GM11168 (cell line): ENCODE results near the gene SND1.

Experiments used
- in situ Hi-C: fragments of 300-500 bp; cut with MboI; formaldehyde crosslinking; loops from one replicate; pipeline ENCODE4 v1.12.0; 2022; ENCODE audit warnings: low sequenced_read_pairs; ENCODE audit not compliant: unreplicated experiment

The SND1 gene

DNA sequence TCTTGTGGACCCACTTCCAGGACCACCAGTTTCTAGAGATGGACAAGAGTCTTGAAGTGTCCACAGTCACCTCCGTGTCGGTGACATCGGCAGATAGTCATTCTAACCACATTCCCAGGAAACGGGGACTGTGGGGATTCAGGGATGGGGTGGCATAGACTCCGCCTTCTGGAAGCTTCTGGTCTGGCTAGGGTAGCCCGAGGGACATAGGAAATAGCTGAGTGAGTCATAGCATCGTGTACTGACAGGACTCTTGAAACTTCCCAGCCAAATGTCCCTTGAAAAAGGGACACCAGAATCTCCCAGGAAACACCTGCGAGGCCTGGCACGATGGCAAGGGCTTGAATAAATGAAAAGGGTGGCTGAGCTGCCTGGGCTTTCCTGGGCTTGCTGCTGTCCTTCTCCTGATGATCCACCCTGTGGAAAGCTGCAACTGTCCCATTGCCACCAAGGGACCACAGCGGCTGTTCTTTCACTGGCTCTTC, 463.4 kb downstream of the SND1 start:
- in situ Hi-C loops = no loop called here

DNA sequence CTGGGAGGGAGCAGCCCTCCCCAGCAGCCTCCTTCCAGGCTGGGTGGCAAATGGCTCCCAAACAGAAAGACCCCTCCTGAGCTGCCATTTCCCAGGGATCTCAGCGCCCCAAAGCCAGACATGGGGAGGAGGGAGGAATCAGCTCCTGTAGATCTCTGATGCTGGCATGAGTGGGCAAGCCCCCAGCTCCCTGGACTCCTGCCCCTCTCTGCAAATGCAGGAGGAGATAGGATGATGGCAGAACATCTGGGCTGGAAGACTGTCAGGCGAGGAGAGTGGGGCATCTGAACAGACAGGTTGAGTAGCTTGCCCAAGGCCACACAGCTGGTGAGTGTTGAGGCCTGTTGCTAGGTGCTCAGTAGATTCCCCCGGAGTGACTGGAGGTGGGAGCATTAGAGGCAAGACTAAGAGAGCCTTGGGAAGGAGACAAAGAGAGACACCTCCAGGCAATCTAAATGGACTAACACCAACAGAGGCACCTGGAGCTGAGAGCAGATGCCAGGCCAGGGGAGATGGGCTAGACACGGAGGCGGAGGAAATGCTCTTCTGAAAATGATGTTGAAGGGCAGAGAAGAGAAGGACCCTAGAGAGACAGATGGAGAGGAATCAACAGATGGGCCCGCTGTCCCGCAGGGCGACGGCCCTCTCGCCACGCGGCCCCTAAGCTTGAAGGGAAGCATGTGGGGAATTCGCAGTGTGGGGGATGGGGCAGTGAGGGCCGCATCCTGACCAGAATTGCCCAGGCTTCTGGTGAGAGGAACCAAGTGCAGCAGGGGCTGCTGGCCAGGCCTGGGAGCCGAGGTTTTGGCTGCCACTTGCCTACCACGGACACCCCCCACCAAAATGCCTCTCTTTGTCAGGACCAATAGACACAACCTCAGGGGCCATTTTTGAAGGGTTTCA, 464.1 kb downstream of the SND1 start:
- in situ Hi-C loops = no loop called here

DNA sequence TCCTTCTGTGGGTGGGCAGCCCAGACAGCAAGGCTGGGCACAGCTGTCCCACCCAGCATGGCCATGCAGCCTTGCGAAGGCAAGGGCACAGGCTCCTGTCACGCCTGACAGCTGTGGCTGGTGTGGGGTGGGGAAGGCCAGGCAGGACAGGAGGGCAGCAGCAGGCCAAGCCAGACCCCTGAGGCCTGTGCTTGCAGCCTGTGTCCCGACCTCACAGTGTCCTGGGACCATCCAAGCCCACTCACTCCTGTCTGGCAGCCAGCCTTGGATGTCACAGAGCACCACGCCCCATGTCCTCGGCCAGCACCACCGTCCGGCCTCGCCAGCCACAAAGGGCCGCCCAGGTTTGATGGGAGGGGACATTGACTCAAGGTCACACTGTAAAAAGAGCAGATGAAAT, 464.7 kb downstream of the SND1 start:
- in situ Hi-C loops = no loop called here

DNA sequence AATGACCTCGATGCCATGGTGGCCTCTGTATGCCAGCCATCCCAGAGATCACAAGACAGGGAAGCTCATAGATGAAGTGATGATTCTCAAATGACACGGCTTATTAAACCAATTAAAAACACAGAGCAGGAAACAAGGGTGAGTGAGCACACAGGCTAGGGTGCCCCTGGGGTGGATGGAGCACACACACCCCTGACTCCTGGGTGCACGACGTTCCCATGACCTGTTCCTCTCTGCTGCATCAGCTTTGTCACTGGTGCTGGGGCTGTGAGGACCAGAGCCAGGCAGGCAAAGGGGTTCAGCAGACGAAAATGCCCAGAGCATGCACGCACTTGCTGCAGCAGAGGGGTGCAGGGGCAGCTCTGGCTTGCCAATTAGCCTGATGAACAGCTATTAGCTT, 465.7 kb downstream of the SND1 start:
- in situ Hi-C loops = no loop called here

DNA sequence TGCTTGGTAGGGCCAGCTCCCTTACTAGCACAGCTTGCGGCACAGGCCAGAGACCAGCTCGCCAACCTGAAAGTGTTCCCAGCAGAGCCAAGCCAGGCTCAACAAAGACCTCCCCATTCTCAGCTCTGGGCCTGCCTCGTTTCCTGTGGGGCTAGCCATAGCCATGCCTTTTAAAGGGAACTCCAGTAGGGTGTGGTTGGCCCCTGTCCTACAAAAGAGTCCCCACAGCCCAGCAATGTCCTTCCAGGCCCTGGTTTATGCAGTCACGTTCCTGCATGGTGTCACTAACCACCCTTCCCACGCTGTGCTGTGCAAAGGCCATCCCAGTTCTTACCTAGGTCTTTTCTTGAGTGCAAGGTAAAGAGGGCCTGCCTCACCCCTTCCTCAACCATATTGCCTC, 467.0 kb downstream of the SND1 start:
- in situ Hi-C loops = no loop called here

DNA sequence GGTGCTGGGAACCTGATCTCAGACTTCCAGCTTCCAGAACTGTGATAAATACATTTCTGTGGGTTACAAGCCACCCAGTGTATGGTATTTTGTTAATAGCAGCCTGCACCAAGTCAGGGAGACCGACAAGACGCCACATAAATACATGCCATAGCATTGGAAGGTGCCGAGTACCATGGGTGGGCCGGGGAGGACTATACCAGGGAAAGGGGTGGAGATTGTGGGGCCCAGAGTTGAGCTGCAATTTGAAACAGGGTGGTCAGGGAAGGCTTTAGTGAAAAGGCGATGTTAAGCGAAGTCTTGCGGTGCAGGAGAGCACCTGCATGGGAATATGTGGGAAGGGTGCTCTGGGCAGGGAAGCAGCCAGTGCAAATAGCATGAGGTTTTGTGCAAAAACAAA, 468.1 kb downstream of the SND1 start:
- in situ Hi-C loops = no loop called here

DNA sequence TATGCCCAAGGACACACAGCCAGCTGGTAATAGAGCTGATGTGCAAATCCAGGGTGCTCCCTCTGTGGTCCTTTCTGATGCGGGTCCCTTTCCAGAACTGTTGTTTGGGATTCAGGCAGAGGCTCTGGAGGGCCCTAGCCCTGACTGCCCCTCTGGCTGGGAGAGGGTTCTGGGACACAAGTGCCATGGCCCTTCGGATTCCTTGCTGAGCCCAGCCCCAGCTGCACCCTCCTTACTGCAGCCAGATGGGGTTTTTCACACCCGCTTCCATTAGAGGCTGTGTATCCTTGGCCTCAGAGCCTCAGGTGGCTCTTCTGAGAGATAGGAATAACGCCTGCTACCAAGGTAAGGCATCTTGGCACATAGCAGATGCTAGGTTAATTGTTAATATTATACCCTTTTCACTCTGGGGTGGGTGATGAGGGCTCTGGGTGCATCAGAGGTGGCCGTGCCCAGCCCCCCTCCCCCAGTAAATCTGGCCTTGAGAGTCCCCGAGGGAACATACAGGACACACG, 469.0 kb downstream of the SND1 start:
- in situ Hi-C loops = no loop called here

DNA sequence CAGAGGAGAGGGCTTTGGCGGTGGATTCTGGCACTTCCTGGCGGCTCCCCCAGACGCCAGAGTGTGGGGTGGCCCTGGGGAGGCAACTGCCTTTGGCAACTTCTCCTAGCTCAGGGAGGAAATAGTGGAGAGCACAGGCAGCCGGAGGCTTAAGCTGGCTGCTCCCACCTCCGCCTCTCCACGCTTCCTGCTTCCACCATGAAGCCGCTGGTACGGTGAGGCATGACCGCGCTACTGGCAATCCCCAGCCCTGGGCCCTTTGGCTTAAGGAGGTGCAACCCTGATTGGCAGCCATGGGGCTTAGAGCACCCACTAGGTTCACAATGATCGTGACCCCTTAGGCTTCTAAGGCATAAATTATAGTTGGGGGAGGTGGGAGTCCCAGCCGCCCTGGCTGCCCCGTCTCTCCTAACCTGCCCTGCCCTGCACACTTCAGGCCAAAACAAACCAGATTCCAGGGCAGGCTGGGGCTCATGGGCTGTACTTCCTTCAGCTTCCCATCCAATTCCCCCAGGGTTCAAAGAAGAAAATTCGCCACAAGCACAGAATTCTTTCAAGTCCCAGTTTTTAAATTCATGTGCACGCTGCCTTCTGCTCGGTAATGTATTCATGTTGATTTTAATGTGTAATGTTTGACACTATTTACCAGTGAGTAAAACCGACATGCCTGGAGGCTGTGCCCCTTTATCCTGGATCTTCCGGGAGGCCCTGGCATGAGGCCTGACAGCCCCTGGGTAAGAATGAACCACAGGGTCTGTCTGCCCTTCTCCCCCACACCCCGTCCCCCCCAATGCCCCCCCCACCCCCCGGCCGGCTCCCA, 469.9 kb downstream of the SND1 start:
- in situ Hi-C loops = no loop called here

DNA sequence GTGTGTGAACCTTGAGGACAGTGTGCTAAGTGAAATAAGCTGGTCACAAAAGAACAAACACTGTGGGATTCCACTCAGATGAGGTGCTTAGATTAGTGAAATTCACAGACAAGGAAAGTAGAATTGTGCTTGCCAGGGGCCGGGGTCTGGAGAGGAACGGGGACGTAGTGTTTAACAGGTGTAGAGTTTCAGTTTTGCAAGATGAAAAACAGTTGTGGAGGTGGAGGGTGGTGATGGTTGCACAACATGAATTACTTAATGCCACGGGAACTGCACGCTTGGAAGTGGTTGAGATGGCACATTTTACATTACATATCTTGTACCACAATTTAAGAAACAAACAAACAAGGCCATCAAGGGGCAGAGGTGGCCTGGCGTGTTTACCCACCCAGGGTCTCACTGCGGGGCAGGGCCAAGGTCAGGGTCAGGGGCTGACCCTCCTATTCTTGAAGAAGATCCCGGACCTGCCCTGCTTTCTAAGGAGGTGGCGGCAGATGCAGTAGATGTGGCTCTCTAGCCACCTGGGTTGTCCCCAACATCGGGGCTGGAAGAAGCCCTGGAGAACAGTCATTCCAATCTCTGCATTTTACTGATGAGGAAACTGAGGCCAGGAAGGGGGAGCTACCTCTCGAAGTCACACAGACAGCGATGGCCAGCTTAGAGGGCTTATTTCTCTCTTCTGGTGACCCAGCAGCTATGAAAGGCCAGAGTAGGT, 470.7 kb downstream of the SND1 start:
- in situ Hi-C loops = no loop called here

DNA sequence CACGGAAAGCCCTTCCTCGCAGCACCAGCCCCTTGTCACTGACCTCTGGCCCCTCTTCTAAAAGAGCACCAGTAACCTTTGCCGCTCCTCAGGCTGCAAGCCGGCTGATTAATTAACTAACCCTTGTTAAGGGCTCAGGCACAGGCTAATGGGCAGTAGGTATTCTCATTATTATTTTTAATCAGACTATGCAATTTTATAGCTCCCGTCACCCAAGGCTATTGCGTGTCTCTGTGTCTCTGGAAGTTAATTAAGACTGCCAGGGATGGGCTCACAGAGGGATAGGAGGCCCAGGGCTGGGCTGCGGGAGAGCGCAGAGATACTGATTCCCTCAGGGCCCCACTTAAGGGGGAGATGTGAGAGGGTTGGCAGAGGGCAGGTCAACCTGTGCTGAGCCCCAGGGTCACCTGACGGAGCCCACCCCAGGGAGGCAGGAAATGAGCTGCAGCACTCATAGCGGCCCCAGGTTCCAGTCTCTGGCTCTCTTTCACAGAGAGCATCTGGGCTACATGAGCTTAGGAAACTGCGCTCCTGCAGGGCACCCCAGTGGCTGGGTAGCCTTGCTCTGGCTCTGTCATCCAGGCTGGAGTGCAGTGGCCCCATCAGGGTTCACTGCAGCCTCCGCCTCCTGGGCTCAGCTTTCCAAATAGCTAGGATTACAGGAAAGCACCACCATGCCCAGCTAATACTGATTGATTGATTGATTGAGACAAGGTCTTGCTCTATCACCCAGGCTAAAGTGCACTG, 471.5 kb downstream of the SND1 start:
- in situ Hi-C loops = no loop called here

DNA sequence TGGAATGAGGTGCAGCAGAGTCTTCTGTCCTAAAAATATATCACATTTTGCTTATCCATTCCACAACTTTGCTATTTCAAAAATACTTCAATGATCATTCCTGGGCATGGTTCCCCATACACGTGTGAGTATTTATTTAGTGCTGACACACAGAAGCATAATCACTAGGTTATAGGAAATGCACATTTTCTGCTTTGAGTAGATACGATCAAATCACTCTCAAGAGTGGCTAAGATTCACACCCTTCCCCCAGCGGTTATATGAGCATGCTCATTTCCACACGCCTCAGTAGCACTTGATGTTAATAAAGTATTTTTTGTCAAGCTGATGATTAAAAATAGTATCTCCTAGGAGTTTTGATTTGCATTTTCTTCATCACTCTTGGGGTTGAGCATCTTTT, 472.8 kb downstream of the SND1 start:
- in situ Hi-C loops = no loop called here

DNA sequence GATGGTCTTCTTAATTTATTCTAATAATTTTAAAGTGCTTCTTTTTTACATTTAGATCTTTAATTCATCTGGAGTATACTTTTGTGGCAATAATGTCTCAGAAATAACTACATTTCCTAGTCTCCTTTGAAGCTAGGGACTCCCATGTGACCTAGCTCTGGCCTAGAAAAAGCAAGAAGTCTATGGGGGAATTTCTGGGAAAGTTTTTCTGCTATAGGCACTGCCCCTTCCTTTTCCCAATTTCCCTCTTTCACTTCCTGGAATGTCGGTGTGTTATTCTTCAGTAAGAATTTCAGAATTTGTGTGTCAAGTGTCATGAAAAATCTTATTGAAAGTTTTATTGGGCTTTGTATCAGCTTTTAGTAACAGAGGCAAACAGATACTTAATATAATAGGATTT, 473.8 kb downstream of the SND1 start:
- in situ Hi-C loops = no loop called here

DNA sequence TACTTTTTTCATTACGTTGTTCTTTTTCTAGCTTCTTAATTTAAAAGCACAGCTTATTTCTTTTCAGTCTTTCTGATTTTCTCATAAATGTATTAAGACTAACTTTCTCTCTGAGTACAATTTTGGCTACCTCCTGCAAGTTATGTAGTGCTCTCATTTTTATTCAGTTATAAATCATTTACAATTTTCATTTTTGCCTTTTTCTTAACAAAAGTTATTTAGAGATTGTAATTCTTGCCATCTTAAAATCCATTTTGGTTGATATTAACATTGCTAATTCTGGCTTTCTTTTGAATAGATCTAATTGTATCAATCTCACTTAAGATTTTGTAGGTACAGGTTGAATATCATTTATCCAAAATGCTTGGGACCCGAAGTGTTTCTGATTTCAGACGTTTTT, 476.4 kb downstream of the SND1 start:
- in situ Hi-C loops = no loop called here

DNA sequence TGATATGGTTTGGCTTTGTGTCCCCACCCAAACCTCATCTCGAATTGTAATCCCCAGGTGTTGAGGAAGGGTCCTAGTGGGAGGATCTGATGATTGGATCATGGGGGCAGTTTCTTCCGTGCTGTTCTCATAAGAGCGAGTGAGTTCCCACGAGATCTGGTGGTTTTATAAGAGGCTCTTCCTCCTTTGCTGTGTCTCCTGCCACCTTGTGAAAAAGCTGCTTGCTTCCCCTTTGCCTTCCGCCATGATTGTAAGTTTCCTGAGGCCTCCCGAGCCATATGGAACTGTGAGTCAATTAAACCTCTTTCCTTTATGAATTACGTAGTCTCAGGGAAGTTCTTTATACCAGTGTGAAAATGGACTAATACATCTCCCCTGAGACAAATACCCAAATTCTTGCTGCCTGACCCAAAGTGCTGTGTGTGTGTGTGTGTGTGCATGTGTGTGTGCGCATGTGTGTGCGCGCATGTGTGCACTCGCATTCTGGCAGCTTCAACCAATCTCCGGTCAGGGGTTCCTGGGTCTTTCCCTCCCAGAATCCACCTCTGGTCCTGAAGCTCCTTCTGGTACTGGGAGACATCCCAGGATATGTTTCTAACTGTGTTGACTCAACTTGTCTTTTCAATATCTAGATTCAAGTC, 477.4 kb downstream of the SND1 start:
- in situ Hi-C loops = no loop called here

DNA sequence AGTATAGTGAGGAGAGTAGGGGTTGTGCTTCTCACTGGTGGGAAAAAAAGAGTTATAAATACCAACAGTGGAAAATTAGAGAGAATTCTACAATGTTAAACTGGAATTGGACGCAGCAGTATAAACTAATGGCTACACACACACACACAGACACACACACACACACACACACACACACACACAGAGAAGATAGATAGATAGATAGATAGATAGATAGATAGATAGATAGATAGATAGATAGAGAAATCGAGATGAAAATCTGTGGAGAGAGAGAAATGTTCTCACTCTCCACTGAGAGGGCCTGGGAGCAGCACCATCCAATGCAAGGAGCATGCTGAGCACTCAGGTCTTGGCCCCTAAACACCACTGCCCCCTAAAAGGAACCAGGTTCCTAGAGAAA, 479.1 kb downstream of the SND1 start:
- in situ Hi-C loops = no loop called here

DNA sequence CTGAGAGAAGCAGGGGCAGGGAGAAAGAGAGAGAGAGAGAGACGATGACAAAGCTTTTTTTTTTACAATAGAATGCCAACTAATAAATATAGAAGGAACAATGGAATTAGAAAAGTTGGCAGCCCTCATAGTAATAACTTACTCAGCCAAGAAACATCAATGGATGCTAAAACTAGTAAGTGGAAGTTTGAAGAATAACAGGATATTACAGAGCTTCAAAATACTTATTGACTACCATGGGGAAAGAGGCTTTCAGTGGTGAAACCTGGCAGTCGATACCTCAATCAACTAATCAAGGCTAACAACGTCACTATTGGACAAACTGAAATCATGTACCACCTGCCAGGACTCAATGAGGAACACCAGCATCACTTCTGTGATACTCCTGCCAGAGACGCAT, 479.7 kb downstream of the SND1 start:
- in situ Hi-C loops = no loop called here

DNA sequence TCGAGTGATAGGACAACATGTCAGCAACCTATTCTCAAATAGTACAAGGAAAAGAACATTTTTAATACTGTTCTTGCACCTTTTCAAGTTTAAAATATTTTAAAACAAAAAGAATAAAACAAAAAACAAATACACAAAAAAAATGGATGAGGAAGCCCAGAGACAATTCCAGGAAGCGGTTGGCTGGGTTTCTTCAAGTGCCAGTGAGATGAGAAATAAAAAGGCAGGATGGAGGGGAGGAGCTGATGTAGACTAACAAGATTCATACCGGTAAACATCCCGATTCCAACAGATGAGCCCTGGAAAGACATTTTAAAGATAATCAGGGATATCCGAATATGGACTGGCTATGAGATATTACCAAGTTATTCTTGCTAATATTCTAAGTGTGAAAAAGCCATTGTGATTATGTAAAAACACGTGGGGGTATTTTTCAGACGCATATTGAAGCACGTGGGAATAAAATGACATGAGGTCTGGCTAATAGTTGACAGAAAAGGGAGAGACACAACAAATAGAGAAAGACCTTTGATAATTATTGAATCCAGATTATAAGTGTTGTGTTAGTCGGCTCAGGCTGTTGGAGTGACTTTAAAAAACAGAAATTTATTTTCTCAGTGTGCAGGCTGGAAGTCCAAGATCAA, 480.6 kb downstream of the SND1 start:
- in situ Hi-C loops = no loop called here

DNA sequence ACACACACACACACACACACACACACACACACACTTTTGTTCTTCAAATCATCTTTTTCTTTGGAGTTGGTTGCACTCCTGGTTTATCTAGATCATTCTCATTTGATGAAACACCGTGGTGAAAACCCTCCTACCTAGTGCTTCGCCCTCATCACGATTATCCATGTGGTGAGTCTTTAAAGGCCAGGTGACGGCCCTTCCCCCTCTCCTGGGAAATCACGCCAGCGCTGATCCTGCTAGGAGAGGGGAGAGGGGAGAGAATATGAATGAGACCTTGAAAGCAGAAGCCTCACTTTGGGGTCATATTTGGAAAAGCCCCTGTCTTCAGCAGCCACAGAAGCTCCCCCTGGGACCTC, 483.1 kb downstream of the SND1 start:
- in situ Hi-C loops = no loop called here
